Endodermal cell (in vitro differentiated cells): ENCODE data around the gene KIAA0513. TPM values are rescaled to one million over a fixed set of nuclear protein-coding genes. Genes with fewer than 3 reads are reported as not detected.
A peak's percentile ranks its signal among the peaks of the same experiment; 100 is the strongest.

Experiments
- DNase-seq: peaks from one replicate; pipeline ENCODE4 v3.0.0-alpha.2; 2017
- H3K27ac ChIP-seq: 2 replicates; pipeline ENCODE4 v1.5.1; 2013; ENCODE audit warnings: mild to moderate bottlenecking, low read depth, low read length, moderate library complexity
- H3K27me3 ChIP-seq: 2 replicates; pipeline ENCODE4 v1.6.1; 2013; ENCODE audit warnings: mild to moderate bottlenecking, low read length, moderate library complexity; ENCODE audit not compliant: insufficient read depth, control insufficient read depth, poor library complexity, severe bottlenecking
- H3K36me3 ChIP-seq: 2 replicates; pipeline ENCODE4 v1.7.0; 2013; ENCODE audit warnings: mild to moderate bottlenecking, low read length, moderate library complexity; ENCODE audit not compliant: control insufficient read depth, insufficient read depth
- H3K4me1 ChIP-seq: one replicate; pipeline ENCODE4 v1.7.0; 2013; ENCODE audit warnings: low read length; ENCODE audit not compliant: control insufficient read depth, insufficient read depth
- H3K4me3 ChIP-seq: 2 replicates; pipeline ENCODE4 v1.5.1; 2013; ENCODE audit warnings: mild to moderate bottlenecking, low read length, moderate library complexity
- H3K9ac ChIP-seq: 2 replicates; pipeline ENCODE4 v1.6.1; 2013; ENCODE audit warnings: mild to moderate bottlenecking, low read length, moderate library complexity; ENCODE audit not compliant: poor library complexity, severe bottlenecking; ENCODE audit errors: extremely low read depth
- H3K9me3 ChIP-seq: 2 replicates; pipeline ENCODE4 v1.6.1; 2013; ENCODE audit warnings: mild to moderate bottlenecking, low read length, moderate library complexity; ENCODE audit not compliant: control insufficient read depth
- H3K27ac Mint-ChIP-seq: 2 replicates; pipeline ENCODE4 v1.8.0; 2020; ENCODE audit warnings: mixed read lengths
- H3K27me3 Mint-ChIP-seq: 2 replicates; pipeline ENCODE4 v1.8.0; 2021; ENCODE audit warnings: mild to moderate bottlenecking, mixed read lengths; ENCODE audit not compliant: insufficient read depth
- H3K36me3 Mint-ChIP-seq: 2 replicates; pipeline ENCODE4 v1.8.0; 2020; ENCODE audit warnings: low read depth, mixed read lengths
- H3K4me1 Mint-ChIP-seq: 2 replicates; pipeline ENCODE4 v1.8.0; 2020; ENCODE audit warnings: mixed read lengths
- H3K4me3 Mint-ChIP-seq: 2 replicates; pipeline ENCODE4 v1.8.0; 2020; ENCODE audit warnings: mild to moderate bottlenecking, moderate library complexity, mixed read lengths
- H3K9me3 Mint-ChIP-seq: 2 replicates; pipeline ENCODE4 v1.8.0; 2020; ENCODE audit warnings: mild to moderate bottlenecking, mixed read lengths
- WGBS, 2 experiments: methylation state at CpG; one replicate each; pipeline versions ENCODE4 v1.1.5 to v1.1.7; 2013; ENCODE audit warnings: missing lambda C conversion rate in 2 of 2, mixed read lengths in 1 of 2; ENCODE audit not compliant: insufficient coverage in 1 of 2, insufficient read length in 1 of 2; 5-methylcytosine and 5-hydroxymethylcytosine counted together
- total RNA-seq, 2 donors: library from RNA; stranded (reverse); fragmentation: NEBNext Ultra II Directional in 1 of 2; extraction: Animal tissue kit (Norgen Biotek cat#: 25700) in 1 of 2; gene quantifications; 2 replicates in 1 of 2; 3 replicates in 1 of 2; pipeline ENCODE4 v1.2.1, GENCODE V29; 2021
- TF ChIP-seq, protein P1 (sequence below): fragments of 200-600 bp; sonication (generic); conservative IDR thresholded peaks from 2 replicates; pipeline ENCODE4 v1.5.0; 2021; ENCODE audit warnings: antibody characterized with exemption, mild to moderate bottlenecking

The KIAA0513 gene
- total RNA-seq, 2 donors from 2014 or later, result 9.2 to 16.0 TPM

DNA sequence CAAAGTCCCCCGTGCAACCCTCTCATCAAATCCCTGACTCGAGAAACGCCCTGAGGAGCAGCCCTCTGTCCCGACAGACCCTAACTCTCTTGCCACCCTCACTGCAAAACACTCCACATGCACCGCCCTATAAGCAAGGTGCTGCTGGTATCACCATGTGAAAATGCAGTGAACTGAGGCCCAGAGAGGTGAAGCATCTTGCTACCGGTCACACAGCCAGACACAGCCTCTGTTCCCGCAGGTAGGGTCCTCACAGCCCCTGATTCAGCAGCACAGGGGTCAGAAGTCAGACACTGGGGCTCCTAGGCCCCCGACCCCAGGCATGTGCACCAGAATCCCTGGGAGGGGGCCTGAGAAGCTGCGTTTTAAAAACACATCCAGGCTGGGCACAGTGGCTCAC lies 83.6 kb downstream of the KIAA0513 start:
- peaks cover 12% of the 10 kb centered on the region for H3K4me1 Mint-ChIP-seq
- H3K36me3 Mint-ChIP-seq, result no peaks in the 10 kb centered on the region
- H3K27ac ChIP-seq, result no peak overlapping the region
- H3K9ac ChIP-seq, result no peak overlapping the region
- peaks cover 6% of the 10 kb centered on the region for H3K4me1 ChIP-seq
- no peaks in the 10 kb centered on the region for H3K27me3 ChIP-seq
- WGBS, 2 experiments, result 89 to 94% methylated on average over 8 to 9 of the region's 9 CpGs
- no peaks in the 10 kb centered on the region for H3K9me3 ChIP-seq
- H3K9me3 Mint-ChIP-seq, result no peaks in the 10 kb centered on the region
- no peak for DNase-seq
- no peaks in the 10 kb centered on the region for H3K36me3 ChIP-seq
- TF ChIP-seq, protein P1, sequence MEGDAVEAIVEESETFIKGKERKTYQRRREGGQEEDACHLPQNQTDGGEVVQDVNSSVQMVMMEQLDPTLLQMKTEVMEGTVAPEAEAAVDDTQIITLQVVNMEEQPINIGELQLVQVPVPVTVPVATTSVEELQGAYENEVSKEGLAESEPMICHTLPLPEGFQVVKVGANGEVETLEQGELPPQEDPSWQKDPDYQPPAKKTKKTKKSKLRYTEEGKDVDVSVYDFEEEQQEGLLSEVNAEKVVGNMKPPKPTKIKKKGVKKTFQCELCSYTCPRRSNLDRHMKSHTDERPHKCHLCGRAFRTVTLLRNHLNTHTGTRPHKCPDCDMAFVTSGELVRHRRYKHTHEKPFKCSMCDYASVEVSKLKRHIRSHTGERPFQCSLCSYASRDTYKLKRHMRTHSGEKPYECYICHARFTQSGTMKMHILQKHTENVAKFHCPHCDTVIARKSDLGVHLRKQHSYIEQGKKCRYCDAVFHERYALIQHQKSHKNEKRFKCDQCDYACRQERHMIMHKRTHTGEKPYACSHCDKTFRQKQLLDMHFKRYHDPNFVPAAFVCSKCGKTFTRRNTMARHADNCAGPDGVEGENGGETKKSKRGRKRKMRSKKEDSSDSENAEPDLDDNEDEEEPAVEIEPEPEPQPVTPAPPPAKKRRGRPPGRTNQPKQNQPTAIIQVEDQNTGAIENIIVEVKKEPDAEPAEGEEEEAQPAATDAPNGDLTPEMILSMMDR, result no peak
- no peak overlapping the region for H3K4me3 Mint-ChIP-seq
- H3K27me3 Mint-ChIP-seq, result no peaks in the 10 kb centered on the region
- peak overlapping the region; percentile 44 for H3K27ac Mint-ChIP-seq
- no peak overlapping the region for H3K4me3 ChIP-seq

DNA sequence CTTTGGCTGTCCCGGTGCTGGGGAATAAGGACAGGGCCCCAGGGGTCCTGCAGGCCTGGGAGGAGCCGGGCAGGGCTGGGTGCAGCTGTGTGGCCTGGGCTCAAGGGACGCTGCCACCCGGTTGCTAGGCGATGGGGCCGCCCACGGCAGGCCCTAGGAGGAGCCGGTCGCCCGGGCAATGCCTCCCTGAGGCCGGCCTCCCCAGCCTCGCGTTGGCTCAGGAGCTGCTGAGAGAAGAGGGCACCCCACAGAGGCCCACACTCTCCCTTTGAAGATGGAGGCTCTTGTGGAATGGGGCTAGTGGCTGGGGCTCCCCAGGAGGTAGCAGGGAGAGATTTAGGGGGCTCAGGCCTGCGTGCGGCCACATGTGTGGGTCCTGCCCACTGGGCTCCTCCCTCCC lies 84.8 kb downstream of the KIAA0513 start, which contains the start of gene CIBAR2:
TSS of gene CIBAR2 (minus strand) at position 109 of the 400 bp plus-strand sequence. CDS start 120 bp downstream, outside the sequence.
- H3K27ac Mint-ChIP-seq, result no peak within 1 kb of the TSS
- H3K27me3 Mint-ChIP-seq, result no peaks in the 10 kb centered on the region
- H3K27ac ChIP-seq, result no peak within 1 kb of the TSS
- no peak within 1 kb of the TSS for H3K4me3 ChIP-seq
- peaks cover 6% of the 10 kb centered on the region for H3K4me1 ChIP-seq
- 51 to 73% methylated on average over 2 to 15 of the region's 15 CpGs for WGBS, 2 experiments
- H3K9me3 ChIP-seq, result no peaks in the 10 kb centered on the region
- no peaks in the 10 kb centered on the region for H3K27me3 ChIP-seq
- TF ChIP-seq, protein P1, result no peak
- peaks cover 12% of the 10 kb centered on the region for H3K4me1 Mint-ChIP-seq
- no peaks in the 10 kb centered on the region for H3K36me3 Mint-ChIP-seq
- no peak within 1 kb of the TSS for H3K4me3 Mint-ChIP-seq
- H3K9me3 Mint-ChIP-seq, result no peaks in the 10 kb centered on the region
- no peaks in the 10 kb centered on the region for H3K36me3 ChIP-seq
- DNase-seq, result peak; percentile 75
- no peak within 1 kb of the TSS for H3K9ac ChIP-seq

DNA sequence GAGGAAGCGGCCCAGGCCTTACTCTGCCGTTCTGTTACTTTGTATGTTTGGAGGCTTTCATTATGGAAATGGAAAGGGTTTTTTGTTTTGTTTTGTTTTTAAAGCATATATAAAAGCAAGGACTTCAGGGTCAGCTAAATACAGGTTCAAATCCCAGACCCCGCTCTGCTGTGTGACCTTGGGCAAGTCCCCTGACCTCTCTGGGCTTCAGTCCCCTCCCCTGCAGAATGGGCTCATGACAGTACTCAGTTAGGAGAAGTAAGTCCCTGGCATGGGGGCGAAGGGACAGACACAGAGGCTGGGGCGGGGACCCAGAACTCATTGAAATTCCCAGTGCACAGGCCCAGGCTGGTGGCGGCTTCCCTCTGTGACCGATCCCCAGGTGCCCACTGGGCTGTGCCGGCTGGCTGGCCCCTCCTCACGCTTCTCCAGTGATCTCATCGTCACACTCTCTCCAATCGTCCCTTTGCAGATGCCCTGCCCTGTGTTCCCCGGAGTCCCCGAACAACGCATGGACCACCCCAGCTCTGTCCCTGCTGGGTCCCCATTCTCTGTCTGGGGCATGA lies 85.7 kb downstream of the KIAA0513 start:
- H3K36me3 ChIP-seq, result no peaks in the 10 kb centered on the region
- TF ChIP-seq, protein P1, result no peak
- WGBS, 2 experiments, result 91 to 95% methylated on average over 8 to 14 of the region's 14 CpGs
- Mint-ChIP-seq H3K4me1 (peaks cover 12% of the 10 kb centered on the region), H3K36me3 (no peaks in the 10 kb centered on the region), H3K27ac (no peak overlapping the region), H3K9me3 (no peaks in the 10 kb centered on the region), H3K27me3 (no peaks in the 10 kb centered on the region), H3K4me3 (no peak overlapping the region)
- H3K9ac ChIP-seq, result no peak overlapping the region
- peak; percentile 53 for DNase-seq
- H3K9me3 ChIP-seq, result peaks cover 5% of the 10 kb centered on the region
- no peaks in the 10 kb centered on the region for H3K27me3 ChIP-seq
- no peak overlapping the region for H3K27ac ChIP-seq
- H3K4me3 ChIP-seq, result no peak overlapping the region
- peaks cover 6% of the 10 kb centered on the region for H3K4me1 ChIP-seq
